Measurements from ENCODE around the gene LITAF. TPM values are rescaled to one million over a fixed set of nuclear protein-coding genes. Genes with fewer than 3 reads are reported as not detected.

Gene LITAF
- total RNA-seq, 1 experiment from 2014 or later, result 84.2 TPM

GRCh38 chr16:11601911-11602310 lies 15.2 kb upstream of the LITAF start:
- H4K20me1 ChIP-seq (ENCODE audit: insufficient read depth), result no peaks in the 10 kb centered on the region
- POLR2A ChIA-PET, result no interaction called here
- CTCF ChIA-PET, result no interaction called here
- no peaks in the 10 kb centered on the region for H3K27me3 ChIP-seq (ENCODE audit: insufficient read depth, low read length)
- H3K9ac ChIP-seq (ENCODE audit: low read length), result no peak overlapping the region
- no peak for DNase-seq (ENCODE audit: low read depth, low spot score)
- H2AFZ ChIP-seq (ENCODE audit: low read depth, low read length, poor library complexity, severe bottlenecking), result no peak overlapping the region
- intact Hi-C loops (cut with micrococcal nuclease), result no loop called here
- no peak overlapping the region for H3K27ac ChIP-seq (ENCODE audit: low read depth, low read length)
- no peaks in the 10 kb centered on the region for H3K9me3 ChIP-seq (ENCODE audit: control insufficient read depth in 1 of 2, insufficient read depth in 1 of 2, low read depth in 1 of 2, low read length in 2 of 2)
- H3K4me2 ChIP-seq (ENCODE audit: low read length), result no peak overlapping the region
- H3K4me3 ChIP-seq (replicated peaks in 1 of 2; ENCODE audit: low read depth in 1 of 2, low read length in 2 of 2), result no peak overlapping the region
- no peak for ATAC-seq
- no TSS peak for BruUV-seq (replicated peaks)
- RAD21 ChIA-PET (ENCODE audit: low non-redundant PET in 1 of 2, low total read pairs in 2 of 2, uncharacterized antibody in 2 of 2, unreplicated experiment in 2 of 2), result no interaction called here
- no peaks in the 10 kb centered on the region for H3K79me2 ChIP-seq (ENCODE audit: insufficient read depth, low read length)
- no peaks in the 10 kb centered on the region for H3K36me3 ChIP-seq (ENCODE audit: control insufficient read depth in 1 of 2, insufficient read depth in 2 of 2, low read length in 2 of 2)
- peaks cover 9 to 21% of the 10 kb centered on the region in 2 experiments for H3K4me1 ChIP-seq (ENCODE audit: control insufficient read depth in 1 of 2, insufficient read depth in 2 of 2, low read length in 2 of 2)
- H3K9me2 ChIP-seq (ENCODE audit: insufficient read depth), result no peaks in the 10 kb centered on the region
- no peak for TF ChIP-seq TCF7L2 (IDR thresholded peaks at IDR 0.05; ENCODE audit: borderline replicate concordance, extremely low read depth, insufficient read depth, insufficient read length)
- TF ChIP-seq ZFX (IDR thresholded peaks at IDR 0.05), result no peak
- TF ChIP-seq ZNF274 (IDR thresholded peaks at IDR 0.05; ENCODE audit: low read depth, low read length), result no peak
- no peak for TF ChIP-seq ELF1 (IDR thresholded peaks at IDR 0.05; ENCODE audit: borderline replicate concordance, low read depth)
- no peak for TF ChIP-seq JUND (IDR thresholded peaks at IDR 0.05)
- no peak for TF ChIP-seq YY1 (IDR thresholded peaks at IDR 0.05; ENCODE audit: extremely low read depth, insufficient replicate concordance, low read depth, low read length)
- no peak for TF ChIP-seq CTCF (IDR thresholded peaks at IDR 0.05 in 2 of 3, conservative IDR thresholded peaks at IDR 0.05 in 1 of 3; ENCODE audit: borderline replicate concordance in 1 of 3, insufficient read depth in 1 of 3, low read depth in 2 of 3, low read length in 2 of 3)
- TF ChIP-seq, protein P1, sequence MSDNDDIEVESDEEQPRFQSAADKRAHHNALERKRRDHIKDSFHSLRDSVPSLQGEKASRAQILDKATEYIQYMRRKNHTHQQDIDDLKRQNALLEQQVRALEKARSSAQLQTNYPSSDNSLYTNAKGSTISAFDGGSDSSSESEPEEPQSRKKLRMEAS (IDR thresholded peaks at IDR 0.05), result no peak
- TF ChIP-seq EZH2 (IDR thresholded peaks at IDR 0.05), result no peak
- no peak for TF ChIP-seq REST (IDR thresholded peaks at IDR 0.05; ENCODE audit: low read depth)
- TF ChIP-seq ZBTB33 (IDR thresholded peaks at IDR 0.05; ENCODE audit: extremely low read depth, insufficient replicate concordance, low read length), result no peak

Measured in HCT116 (cell line).